ENCODE results near the gene NID2.

NID2 gene

DNA sequence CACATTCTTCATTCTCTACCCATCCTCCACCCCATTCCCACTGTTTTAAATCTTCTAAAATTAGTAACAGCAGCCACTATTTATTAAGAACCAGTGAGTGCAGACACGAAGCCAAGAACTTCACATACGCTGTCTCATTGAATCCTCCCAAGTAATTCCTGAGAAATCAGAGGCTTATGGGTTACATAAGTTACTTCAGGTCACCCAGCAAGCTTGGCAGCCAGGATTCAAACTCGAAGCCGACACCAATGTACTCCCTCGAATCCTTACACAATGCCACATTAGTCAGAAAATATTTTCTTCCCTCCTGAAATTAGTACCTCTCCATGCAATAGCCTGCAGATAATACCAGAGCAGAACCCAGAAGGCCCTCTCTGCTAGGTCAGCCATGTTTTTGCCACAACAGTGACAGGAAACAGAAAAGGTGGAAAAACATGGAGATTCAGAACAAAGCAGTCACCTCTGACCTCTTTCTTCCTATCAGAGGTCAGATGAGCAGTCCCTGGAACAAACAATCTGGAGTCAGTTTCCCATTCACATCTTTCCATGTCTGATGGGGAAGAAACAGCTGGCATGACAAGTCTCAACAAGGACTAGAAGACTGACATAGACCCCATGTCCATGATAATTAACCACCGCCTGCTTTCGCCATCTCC lies 16.4 kb downstream of the NID2 start:
- DNase-seq, result no peak

- no peak for DNase-seq
Observed at GRCh38 chr14:52051871-52052270, 17.0 kb downstream of the NID2 start.

- no peak for DNase-seq
Observed at GRCh38 chr14:52051251-52051650, 17.6 kb downstream of the NID2 start.

- no peak for DNase-seq
Observed at GRCh38 chr14:52049721-52050588, 18.9 kb downstream of the NID2 start.

- DNase-seq, result no peak
Observed at GRCh38 chr14:52049271-52049670, 19.6 kb downstream of the NID2 start.

DNA sequence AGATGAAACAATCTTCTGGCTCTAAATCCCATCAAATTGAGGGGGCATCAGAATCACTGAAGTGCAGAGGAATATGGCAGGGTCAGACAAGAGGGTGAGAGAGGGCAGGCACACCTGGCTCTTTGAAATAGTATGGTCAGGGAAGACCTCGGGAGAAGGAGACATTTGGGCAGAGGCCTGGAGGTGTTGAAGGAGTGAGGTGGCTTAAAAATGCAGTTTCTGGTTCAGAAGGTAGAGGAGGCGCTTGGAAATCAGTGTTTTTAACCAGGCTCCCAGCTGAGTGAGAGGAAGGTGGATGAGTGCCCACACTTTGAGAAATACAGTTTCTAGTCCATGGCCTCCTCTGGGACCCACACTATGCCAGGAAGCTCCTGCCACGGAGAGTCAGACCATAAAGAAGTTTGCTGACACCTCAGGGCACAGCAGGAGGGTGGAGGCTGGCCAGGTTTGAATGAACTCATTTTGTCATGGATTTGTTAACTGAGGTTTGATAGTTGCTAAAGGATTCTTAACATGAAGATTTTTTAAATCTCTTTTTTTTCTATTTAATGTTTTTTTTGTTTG lies 20.1 kb downstream of the NID2 start:
- no peak for DNase-seq

DNA sequence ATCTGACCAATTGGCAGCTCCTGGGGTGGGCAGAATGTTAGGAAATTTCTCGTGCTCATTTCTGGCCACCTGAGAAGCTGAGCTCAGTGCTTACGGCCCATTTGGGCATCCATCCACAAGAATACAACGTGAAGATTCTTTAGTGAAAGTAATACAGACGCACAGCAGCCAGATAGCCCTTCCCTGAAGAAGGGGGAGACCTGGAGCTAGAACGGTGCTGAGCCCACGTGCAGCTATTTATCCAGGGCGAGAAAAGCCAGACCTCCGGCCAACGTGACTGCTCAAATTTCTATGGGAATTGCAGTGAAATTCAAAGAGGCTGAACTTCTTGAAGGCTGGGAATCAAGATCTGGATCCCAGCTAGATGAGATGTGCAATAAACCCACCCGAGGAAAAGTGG lies 20.7 kb downstream of the NID2 start:
- no peak for DNase-seq

- no peak for DNase-seq
Observed at GRCh38 chr14:52046376-52046917, 22.4 kb downstream of the NID2 start.

GRCh38 chr14:52044791-52045522 lies 23.9 kb downstream of the NID2 start:
- no peak for DNase-seq

DNA sequence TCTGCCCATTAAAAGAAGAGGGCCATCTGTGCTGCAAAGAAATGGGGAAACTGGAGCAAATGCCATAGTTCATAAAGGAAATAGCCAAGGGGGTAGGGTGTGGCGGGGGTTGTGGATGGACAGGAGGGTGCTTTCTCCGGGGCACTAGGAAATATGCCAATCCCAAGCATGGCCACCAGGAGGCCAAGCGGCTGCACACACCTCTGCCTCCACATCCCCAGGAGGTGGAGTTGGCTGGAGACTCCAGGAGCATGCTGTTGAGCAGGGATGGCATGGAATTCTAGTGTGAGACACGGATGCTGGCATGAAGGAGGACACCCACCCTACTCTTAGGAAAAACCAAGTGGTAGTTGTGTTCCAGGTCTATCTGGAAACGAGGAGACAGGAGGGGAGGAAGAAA lies 25.2 kb downstream of the NID2 start:
- no peak for DNase-seq

GRCh38 chr14:52042371-52043289 lies 26.2 kb downstream of the NID2 start:
- no peak for DNase-seq

DNA sequence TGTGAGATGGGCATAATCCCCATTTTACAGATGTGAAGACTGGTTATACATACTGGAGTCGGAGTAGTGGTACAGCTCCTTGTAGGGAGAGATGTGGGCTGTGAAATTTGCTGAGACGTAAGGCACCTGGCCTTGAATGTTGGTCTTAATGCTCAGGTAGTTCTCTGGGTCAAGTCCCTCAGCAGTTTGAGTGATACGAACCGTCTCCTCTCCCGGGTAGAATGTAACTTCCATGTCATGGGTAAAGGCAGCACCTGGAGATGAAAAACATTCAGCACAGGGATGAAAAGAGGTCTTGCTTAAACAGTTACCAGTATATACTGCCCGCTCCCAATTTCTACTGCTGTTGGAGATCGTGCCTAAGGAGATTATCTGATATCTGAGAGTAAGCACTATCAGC lies 28.3 kb downstream of the NID2 start:
- DNase-seq, result no peak

DNA sequence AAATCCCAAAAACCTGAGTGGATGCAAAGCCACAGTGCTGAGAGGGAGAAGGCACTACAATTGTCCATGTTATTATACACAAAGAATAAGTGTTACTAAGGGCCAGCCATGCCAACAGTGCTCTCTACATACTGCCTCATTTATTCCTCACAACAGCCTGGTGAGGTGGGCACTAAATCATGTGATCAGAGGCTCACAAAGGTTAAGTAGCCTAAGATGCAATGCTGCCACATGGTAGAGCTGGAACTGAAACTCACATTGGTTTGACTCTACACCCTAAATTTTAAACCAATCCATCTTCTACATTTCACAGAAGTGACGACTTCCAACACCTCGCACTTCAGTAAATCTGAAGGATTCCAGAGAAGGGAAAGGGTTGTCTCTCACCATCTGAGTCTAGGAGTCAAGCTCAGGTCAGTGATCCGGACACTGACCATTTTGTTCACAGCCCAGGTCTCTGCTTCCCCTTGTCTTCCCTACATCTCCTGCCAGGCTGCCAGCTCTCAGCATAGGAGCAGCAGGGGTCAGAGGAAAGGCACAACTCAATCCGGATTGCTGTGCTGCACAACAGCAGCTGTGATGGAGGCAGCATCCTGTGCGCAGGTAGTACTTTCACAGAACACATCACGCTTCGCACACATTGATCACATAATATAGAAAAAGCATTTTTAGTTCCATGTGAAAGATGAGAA lies 29.6 kb downstream of the NID2 start:
- DNase-seq, result no peak

GRCh38 chr14:52033101-52033642 lies 35.7 kb downstream of the NID2 start:
- DNase-seq, result no peak

GRCh38 chr14:52032204-52032801 lies 36.6 kb downstream of the NID2 start:
- DNase-seq, result no peak

DNA sequence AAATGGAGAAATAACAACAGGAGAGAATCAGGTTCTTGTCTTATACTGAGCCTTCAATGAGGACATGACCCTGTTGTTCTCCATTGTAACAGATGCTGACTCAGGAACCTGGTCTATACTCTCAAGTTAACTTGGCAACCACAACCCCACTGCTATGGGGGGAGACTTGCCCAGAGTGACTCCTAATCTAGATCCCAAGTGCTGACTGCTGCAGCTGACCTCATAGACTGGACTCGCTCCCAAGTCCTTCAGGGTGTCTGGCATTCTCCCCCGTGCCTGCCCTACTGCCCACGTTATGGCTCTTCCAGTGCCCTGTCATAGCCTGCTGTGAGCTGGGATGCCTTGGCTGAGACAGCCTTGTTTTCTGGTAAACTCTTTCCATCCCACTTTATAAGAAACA lies 37.1 kb downstream of the NID2 start:
- DNase-seq, result no peak

GRCh38 chr14:52029881-52030280 lies 39.0 kb downstream of the NID2 start:
- DNase-seq, result no peak

DNA sequence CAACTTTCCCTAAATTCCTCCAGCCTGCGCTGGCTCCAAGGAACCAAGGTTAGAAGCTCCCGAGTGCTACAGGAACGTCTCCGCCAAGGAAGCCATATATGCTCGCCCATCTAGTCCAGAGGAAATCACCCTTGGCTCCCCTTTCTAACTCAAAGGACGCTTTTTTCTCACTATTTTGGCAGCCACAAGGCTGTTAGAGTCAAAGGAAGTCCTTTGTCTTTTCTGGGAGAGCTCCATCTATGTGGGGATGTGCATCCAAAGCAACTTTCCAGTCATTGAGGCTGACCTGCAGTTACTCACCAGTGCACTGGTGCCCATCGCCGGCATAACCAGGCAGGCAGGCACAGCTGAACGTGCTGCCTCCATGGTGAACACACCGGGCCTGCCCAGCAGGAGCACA lies 42.0 kb downstream of the NID2 start:
- DNase-seq, result no peak

- no peak for DNase-seq
Observed at GRCh38 chr14:52026017-52026660, 42.7 kb downstream of the NID2 start.

DNA sequence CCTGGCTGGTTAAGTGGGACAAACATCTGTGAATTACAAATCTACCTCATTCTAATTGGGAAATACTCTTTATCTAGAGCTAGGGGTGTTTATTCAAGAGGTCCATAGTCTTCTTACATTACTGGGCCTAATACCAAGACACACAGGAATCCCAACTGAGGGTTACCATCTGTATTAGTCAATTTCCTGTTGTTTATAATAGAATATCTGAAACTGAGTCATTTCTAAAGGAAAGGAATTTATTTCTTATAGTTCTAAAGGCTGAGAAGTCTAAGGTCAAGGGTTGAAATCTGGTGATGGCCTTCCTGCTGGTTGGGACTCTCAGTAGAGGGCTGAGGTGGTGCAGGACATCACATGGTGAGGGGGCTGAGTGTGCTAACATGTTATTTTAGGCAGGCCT lies 43.5 kb downstream of the NID2 start:
- DNase-seq, result no peak
